Caki2 (cell line): ENCODE data around the gene ATP10A. TPM values are rescaled to one million over a fixed set of nuclear protein-coding genes. Genes with fewer than 3 reads are reported as not detected.

ENCODE experiments used
- DNase-seq: peaks from one replicate; pipeline ENCODE4 v3.0.0-alpha.2; 2015; ENCODE audit warnings: low read depth
- in situ Hi-C: cut with HindIII; loops from 2 replicates; pipeline ENCODE4 v1.10.0; 2016; ENCODE audit warnings: low sequenced_read_pairs, low pct_unique_long_range_greater_than_20kb, mixed read lengths
- total RNA-seq: library from RNA; depleted of rRNA; stranded (reverse); fragments of >200 nt; shearing (Covaris generic); gene quantifications from 2 replicates; pipeline ENCODE4 v1.2.3, GENCODE V29; 2014; ENCODE audit warnings: low replicate concordance

The ATP10A gene
- total RNA-seq, 1 experiment from 2014 or later = 2.9 TPM

- no peak for DNase-seq
- in situ Hi-C loops = no loop called here
Observed at GRCh38 chr15:25803541-25803940, 59.6 kb downstream of the ATP10A start.

DNA sequence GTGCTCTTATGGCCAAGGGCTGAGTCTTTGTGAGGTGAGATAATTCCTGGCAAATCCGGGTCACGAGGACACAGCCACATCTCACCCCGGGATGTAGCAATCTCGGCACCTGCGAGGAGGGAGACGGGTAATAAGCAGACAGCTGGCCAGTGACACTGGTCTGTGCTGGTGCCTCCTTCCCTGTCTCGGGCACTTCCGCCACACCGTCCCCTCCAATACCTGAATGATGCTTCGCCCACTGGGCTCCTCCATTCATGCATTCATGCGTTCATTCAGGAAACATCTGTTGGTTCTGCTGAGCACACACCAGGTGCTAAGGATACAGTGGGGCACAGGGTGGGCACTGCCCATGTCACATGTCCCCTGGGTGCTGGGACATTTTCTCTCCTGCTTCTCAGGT lies 60.1 kb downstream of the ATP10A start:
- in situ Hi-C loops = no loop called here
- no peak for DNase-seq

GRCh38 chr15:25802285-25802830 lies 60.8 kb downstream of the ATP10A start:
- in situ Hi-C loops = no loop called here
- no peak for DNase-seq

DNA sequence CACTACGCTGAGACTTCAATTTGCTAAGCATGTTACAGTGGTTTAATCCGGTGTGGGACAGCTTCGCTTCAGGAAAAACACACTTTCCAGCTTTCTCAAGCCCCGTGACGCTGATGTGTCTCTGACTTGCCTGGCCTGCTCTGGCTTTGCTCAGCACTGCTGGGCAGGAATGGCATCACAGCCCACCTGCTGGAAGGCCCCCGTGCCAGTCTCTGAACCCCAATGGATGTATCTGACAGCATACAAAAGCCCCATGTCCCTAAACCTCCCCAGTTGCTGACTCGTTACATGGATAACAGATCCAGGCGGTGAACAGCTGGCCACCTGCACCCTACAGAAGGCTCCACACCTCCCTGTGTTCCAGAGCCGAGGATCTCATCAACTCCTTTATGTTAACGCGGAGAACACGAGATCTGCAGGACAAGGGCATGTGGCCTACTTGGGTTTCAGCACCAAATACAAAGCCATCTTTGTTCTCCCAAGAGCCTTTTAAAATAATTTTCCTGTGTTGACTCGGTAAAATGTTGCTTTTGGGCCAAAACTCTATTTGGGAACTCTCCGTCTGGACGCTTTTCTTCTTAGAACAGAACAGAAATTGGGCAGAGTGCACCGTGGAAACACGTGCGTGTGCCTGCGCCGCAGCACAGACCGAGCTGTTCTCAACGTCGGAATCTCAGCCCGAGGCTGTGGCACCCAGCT lies 61.4 kb downstream of the ATP10A start:
- DNase-seq = no peak
- in situ Hi-C loops = no loop called here

DNA sequence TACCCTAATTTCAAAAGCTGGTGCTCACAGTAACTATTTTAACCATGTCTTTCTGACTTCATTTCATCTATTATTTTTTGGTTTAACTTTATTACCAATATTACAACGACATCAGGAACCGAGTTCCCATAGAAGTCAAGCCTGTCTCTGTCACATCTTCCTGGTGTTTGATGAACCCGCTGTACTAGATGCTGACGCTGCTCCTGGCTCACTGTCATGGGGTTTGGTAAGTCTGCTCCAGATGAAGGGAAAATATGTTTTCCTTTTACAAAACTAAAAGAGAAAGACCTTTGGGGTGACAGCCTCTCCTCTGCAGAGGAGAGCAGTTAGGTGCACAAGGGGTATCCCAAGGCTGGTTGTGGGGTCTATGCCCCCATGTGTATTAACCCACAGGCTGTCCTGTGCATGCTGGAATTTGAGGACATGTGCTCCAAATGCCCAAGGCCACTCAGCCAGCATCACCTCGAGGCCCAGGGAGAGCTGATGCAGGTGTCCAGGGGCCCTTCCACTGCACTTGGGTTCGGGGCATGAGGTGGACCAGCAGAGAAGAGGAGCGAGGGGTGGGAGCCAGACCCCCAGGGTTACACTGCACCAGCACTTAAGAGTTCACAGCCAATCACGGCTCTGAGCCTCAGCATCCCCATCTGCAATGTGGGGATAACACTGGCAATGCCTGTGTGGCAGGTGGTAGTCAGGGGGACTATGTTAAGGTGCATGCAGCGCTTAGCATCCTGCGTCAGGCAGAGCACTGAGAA lies 62.2 kb downstream of the ATP10A start:
- in situ Hi-C loops = no loop called here
- no peak for DNase-seq

DNA sequence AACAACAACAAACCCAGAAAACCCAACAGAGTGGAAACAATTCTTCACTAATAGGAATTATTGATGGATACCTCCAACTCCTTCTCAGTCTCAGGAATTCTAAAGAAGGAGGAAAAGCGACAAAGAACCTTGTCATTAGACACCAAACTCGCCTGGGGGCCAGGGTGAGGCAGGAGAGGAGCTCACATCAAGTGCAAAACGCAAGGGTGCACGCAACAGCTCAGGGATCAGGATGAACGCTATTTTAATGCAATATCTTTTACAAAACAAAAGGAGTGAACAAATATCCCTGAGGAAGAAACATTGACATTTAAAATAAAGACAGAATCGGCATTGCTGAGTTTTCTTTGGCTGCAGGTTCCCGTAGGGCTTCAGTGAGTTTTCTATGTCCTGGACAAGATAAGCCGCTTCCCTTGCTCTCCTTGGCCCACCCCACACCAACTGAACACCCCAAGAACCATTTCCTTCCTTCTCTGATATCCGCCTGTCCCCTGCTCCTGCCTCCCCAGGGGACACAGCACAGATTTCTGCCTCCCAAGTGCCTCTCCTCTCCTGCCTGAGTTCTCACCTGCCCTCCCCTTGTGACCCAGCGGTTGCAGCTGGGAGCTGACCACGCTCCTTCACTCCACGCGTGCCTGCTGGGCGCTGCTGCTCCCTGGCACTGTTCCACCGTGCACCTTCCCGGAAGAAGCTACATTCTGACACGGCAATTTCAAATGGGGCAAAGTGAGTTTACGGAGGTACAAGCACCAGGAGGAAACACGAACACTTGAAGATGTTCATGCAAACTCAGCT lies 63.0 kb downstream of the ATP10A start:
- in situ Hi-C loops = no loop called here
- no peak for DNase-seq

- in situ Hi-C loops = no loop called here
- DNase-seq = no peak
Observed at GRCh38 chr15:25797936-25798901, 64.9 kb downstream of the ATP10A start.

GRCh38 chr15:25797511-25797935 lies 65.6 kb downstream of the ATP10A start:
- no peak for DNase-seq
- in situ Hi-C loops = no loop called here

DNA sequence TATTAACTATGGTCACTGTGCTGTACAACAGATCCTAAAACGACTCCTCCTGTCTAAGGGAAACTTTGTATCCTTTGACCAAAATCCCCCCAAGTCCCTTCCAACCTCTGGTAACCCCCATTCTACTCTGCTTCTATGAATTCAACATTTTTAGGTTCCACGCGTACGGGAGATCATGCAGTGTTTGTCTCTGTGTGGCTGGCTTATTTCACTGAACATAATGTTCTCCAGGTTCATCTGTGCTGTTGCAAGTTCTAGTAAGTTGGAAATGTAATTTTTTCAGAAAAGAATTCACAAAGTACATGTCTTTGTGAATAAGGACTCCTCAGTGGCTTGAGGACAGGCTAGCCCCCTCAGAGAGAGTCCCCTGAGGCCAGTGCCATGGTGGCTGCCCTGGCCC lies 66.1 kb downstream of the ATP10A start:
- no peak for DNase-seq
- in situ Hi-C loops = no loop called here

DNA sequence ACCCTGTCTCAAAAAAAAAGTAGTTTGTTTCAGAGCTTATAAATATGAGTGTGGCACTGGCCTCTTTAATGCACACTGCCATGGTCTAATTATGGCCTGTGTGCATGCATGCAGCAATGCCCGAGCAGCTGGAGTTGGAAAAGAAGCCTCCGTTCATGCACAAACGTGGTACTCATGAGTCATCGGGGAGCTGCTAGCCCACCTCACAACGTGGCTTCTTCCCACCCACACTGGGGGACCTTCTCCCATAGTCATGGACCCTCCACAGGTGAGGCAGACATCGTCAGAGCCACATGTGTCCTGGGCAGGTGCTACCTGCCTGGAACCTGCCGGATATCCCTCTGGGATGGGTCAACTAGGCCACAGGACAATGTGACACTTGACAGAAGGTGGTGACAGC lies 66.7 kb downstream of the ATP10A start:
- in situ Hi-C loops = no loop called here
- DNase-seq = no peak

- in situ Hi-C loops = no loop called here
- DNase-seq = no peak
Observed at GRCh38 chr15:25795712-25796111, 67.4 kb downstream of the ATP10A start.

- DNase-seq = no peak
- in situ Hi-C loops = no loop called here
Observed at GRCh38 chr15:25795061-25795460, 68.1 kb downstream of the ATP10A start.

- no peak for DNase-seq
- in situ Hi-C loops = no loop called here
Observed at GRCh38 chr15:25793354-25794050, 69.6 kb downstream of the ATP10A start.

- in situ Hi-C loops = no loop called here
- no peak for DNase-seq
Observed at GRCh38 chr15:25792128-25792527, 71.0 kb downstream of the ATP10A start.

DNA sequence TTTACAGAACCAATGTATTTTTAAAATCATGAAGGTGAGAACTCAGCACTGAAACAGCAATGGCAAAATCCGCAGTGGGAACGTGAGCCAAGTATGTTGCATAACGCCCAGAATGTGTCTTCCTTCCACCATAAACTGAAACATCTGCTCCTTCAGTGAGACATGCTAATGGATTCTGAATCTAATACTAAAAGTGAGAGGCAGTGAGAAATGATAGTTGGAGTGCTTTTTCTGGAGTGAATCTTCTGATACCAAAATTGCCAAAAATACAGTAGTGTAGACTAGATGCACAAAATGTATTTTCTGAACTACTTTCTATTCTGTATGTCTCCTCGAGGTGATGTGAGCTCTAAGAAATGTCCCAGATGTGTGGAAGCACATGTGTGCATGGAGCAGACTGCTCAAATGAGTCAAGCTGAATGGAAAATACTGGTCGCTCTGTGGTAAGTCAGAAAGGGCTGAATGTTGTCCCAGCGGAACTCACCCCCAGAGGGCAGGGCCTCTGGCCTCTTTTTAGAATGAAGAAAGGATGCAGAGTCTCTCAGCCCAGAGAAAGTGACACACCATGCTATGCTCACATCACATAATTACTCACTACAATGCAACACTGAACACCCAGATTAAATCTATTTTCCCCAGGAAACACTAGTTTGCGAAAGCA lies 73.0 kb downstream of the ATP10A start:
- no peak for DNase-seq
- in situ Hi-C loops = no loop called here

- in situ Hi-C loops = no loop called here
- no peak for DNase-seq
Observed at GRCh38 chr15:25789616-25789999, 73.5 kb downstream of the ATP10A start.

GRCh38 chr15:25789211-25789610 lies 73.9 kb downstream of the ATP10A start:
- in situ Hi-C loops = no loop called here
- no peak for DNase-seq
